Sigmoid colon (tissue), 4 donors: ENCODE data around the gene SLAMF9.

Experiments used
- POLR2A ChIP-seq, 2 donors: fragments of 450-650 bp; IDR thresholded peaks; one replicate each; pipeline ENCODE4 v1.6.1; 2016; ENCODE audit warnings: antibody characterized with exemption in 2 of 2, mild to moderate bottlenecking in 2 of 2, moderate library complexity in 2 of 2
- POLR2AphosphoS5 ChIP-seq, 4 donors: sonication (generic); formaldehyde crosslinking; IDR thresholded peaks; one replicate each; pipeline ENCODE4 v1.6.1; 2017; ENCODE audit warnings: antibody characterized with exemption in 4 of 4
- TF ChIP-seq, protein P1 (sequence below), 4 experiments: fragments of 450-650 bp in 3 of 4; fragments of 200-600 bp in 1 of 4; IDR thresholded peaks; one replicate each; pipeline ENCODE4 v1.5.1; 2016 to 2019; ENCODE audit warnings: antibody characterized with exemption in 4 of 4, mild to moderate bottlenecking in 3 of 4, moderate library complexity in 2 of 4

DNA sequence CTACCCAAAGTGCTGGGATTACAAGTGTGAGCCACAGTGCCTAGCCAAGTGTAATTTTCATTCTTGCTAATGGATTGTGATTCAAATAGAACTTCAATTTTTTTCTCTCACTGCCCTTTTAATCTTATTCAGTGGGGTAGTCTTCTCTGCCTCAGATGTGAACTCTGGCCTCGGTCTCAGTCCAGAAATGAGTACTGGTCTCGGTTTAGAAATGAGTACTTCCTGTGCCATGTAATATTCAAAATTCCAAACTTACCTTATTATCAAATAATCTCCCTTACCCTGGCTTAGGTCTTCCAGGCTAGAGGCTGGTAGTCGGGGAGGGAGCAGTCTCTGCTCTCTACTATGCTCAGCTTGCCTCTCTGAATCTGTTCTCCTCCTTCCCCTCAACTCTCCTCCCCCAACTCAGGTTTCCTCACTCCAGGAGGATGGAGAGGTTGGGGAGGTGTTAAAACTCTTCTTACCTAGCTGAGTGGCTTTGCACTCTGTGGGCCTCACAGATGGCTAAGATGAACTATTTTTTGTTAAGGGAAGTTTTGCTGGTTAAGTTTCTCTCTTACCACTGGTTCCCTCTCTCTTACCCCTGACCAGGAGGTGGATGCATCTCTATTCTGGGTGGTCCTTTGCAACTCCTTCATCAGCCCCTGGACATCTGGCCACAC lies 4.8 kb upstream of the SLAMF9 start:
- TF ChIP-seq POLR2AphosphoS5 (IDR thresholded peaks at IDR 0.05) (no peak), POLR2A (IDR thresholded peaks at IDR 0.05) (no peak)
- TF ChIP-seq, protein P1, sequence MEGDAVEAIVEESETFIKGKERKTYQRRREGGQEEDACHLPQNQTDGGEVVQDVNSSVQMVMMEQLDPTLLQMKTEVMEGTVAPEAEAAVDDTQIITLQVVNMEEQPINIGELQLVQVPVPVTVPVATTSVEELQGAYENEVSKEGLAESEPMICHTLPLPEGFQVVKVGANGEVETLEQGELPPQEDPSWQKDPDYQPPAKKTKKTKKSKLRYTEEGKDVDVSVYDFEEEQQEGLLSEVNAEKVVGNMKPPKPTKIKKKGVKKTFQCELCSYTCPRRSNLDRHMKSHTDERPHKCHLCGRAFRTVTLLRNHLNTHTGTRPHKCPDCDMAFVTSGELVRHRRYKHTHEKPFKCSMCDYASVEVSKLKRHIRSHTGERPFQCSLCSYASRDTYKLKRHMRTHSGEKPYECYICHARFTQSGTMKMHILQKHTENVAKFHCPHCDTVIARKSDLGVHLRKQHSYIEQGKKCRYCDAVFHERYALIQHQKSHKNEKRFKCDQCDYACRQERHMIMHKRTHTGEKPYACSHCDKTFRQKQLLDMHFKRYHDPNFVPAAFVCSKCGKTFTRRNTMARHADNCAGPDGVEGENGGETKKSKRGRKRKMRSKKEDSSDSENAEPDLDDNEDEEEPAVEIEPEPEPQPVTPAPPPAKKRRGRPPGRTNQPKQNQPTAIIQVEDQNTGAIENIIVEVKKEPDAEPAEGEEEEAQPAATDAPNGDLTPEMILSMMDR (IDR thresholded peaks at IDR 0.05) = no peak
